Measurements from ENCODE around the gene CYTH4.

DNA sequence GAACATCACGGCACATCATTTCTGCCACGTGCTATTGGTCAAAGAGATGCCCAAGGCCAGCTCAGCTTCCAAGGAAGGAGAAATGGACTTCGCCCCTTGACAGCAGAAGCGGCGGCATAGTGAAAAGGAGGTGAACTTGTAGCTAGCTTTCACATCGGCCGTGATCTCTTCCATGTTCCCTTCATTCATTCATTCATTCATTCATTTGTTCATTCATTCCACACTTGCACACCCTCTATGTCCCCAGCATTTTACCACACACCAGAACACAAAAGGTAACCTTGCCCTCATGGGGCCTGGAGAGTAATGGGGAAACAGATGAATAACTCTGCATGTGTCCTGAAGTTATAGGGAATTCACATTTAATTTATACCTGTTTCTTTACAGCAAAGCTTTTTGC, 1.1 kb upstream of the CYTH4 start:
- TF ChIP-seq POLR2A (IDR thresholded peaks at IDR 0.05; ENCODE audit: low read length): no peak
- no peak for TF ChIP-seq GATA1 (IDR thresholded peaks at IDR 0.05; ENCODE audit: low read depth, low read length)

All from erythroblast (primary cell).